PC-9 (cell line): ENCODE measurements around the gene RBM28. TPM values are rescaled to one million over a fixed set of nuclear protein-coding genes. Genes with fewer than 3 reads are reported as not detected.

Experiments
- BruUV-seq: library from RNA; stranded (reverse); fragments of 400-500 nt; replicated peaks from 2 replicates; lab custom pipeline; 2021; lab: Mats Ljungman, UMichigan
- CTCF ChIA-PET: fragments of 300-600 bp; sonication (Branson Sonifier 250); formaldehyde crosslinking; loops from one replicate; lab custom pipeline; 2022; ENCODE audit warnings: antibody characterized with exemption; lab: Charles Lee
- POLR2A ChIA-PET: fragments of 300-600 bp; sonication (Branson Sonifier 250); formaldehyde crosslinking; loops from one replicate; lab custom pipeline; 2022; ENCODE audit warnings: antibody characterized with exemption; ENCODE audit not compliant: unreplicated experiment; lab: Charles Lee
- DNase-seq, 2 experiments: peaks; one replicate each; pipeline versions ENCODE4 v3.0.0 to v3.0.0-alpha.2; 2015 to 2022; ENCODE audit warnings: mixed read lengths in 1 of 2
- H2AFZ ChIP-seq: fragments of 200-600 bp; sonication (generic); 2 replicates; pipeline ENCODE4 v1.8.1; 2017; ENCODE audit warnings: antibody characterized with exemption
- H3F3A ChIP-seq: fragments of 200-600 bp; sonication (generic); 2 replicates; pipeline ENCODE4 v1.8.1; 2017; ENCODE audit warnings: antibody characterized with exemption, mild to moderate bottlenecking, low read depth; ENCODE audit not compliant: insufficient read depth
- H3K27ac ChIP-seq: fragments of 200-600 bp; sonication (generic); 2 replicates; pipeline ENCODE4 v1.6.1; 2016; ENCODE audit warnings: mixed run types
- H3K27me3 ChIP-seq: fragments of 200-600 bp; sonication (generic); 2 replicates; pipeline ENCODE4 v1.6.1; 2016; ENCODE audit warnings: low read depth, mixed run types; ENCODE audit not compliant: insufficient read depth
- H3K36me3 ChIP-seq: fragments of 200-600 bp; sonication (generic); 2 replicates; pipeline ENCODE4 v1.6.1; 2016; ENCODE audit warnings: low read depth, mixed run types
- H3K4me1 ChIP-seq: fragments of 200-600 bp; sonication (generic); replicated peaks from 2 replicates; pipeline ENCODE4 v1.6.1; 2016; ENCODE audit warnings: mixed run types; ENCODE audit not compliant: insufficient read depth
- H3K4me2 ChIP-seq: fragments of 200-600 bp; sonication (generic); 2 replicates; pipeline ENCODE4 v1.6.1; 2017; ENCODE audit warnings: mixed run types
- H3K4me3 ChIP-seq: fragments of 200-600 bp; sonication (generic); 2 replicates; pipeline ENCODE4 v1.6.1; 2016; ENCODE audit warnings: mixed run types
- H3K79me2 ChIP-seq: fragments of 200-600 bp; sonication (generic); 2 replicates; pipeline ENCODE4 v1.6.1; 2017; ENCODE audit warnings: low read depth, mixed run types
- H3K9me2 ChIP-seq: fragments of 200-600 bp; sonication (generic); 2 replicates; pipeline ENCODE4 v1.8.1; 2017; ENCODE audit warnings: mild to moderate bottlenecking; ENCODE audit not compliant: insufficient read depth
- H3K9me3 ChIP-seq: fragments of 200-600 bp; sonication (generic); 2 replicates; pipeline ENCODE4 v1.8.1; 2016; ENCODE audit warnings: low read depth; ENCODE audit not compliant: insufficient read depth
- H4K20me1 ChIP-seq: fragments of 200-600 bp; sonication (generic); 2 replicates; pipeline ENCODE4 v1.8.1; 2017; ENCODE audit not compliant: insufficient read depth
- CTCF ChIP-seq: fragments of 200-600 bp; sonication (generic); conservative IDR thresholded peaks from 2 replicates; pipeline ENCODE4 v1.6.1; 2017; ENCODE audit warnings: mixed run types, antibody characterized with exemption, mild to moderate bottlenecking, moderate library complexity
- EZH2 ChIP-seq: fragments of 200-600 bp; sonication (generic); IDR thresholded peaks from 2 replicates; pipeline ENCODE4 v1.8.0; 2017; ENCODE audit warnings: antibody characterized with exemption, low read depth
- intact Hi-C: fragments of 100-400 bp; cut with micrococcal nuclease; formaldehyde crosslinking; loops from one replicate; pipeline ENCODE4 v1.10.0; 2022; ENCODE audit not compliant: unreplicated experiment
- total RNA-seq: library from RNA; stranded (reverse); gene quantifications from 2 replicates; pipeline ENCODE4 v1.2.3, GENCODE V29; 2021

RBM28 gene
- total RNA-seq, 1 experiment from 2014 or later = 59.6 TPM

GRCh38 chr7:128271471-128271941 lies 72.2 kb downstream of the RBM28 start:
- no peaks in the 10 kb centered on the region for H3K27me3 ChIP-seq
- POLR2A ChIA-PET = no interaction called here
- no peaks in the 10 kb centered on the region for H3F3A ChIP-seq
- TF ChIP-seq CTCF (no peak), EZH2 (no peak)
- H4K20me1 ChIP-seq = no peaks in the 10 kb centered on the region
- no peak for DNase-seq
- no peaks in the 10 kb centered on the region; the same call in 1 of the 2 replicates for H3K4me1 ChIP-seq
- no peaks in the 10 kb centered on the region for H3K9me2 ChIP-seq
- no peak overlapping the region for H3K4me2 ChIP-seq
- CTCF ChIA-PET = no interaction called here
- no peaks in the 10 kb centered on the region for H3K9me3 ChIP-seq
- H2AFZ ChIP-seq = no peak overlapping the region
- no TSS peak for BruUV-seq
- no peak overlapping the region for H3K4me3 ChIP-seq
- no peak overlapping the region for H3K27ac ChIP-seq
- H3K79me2 ChIP-seq = no peaks in the 10 kb centered on the region
- intact Hi-C loops = no loop called here
- no peaks in the 10 kb centered on the region for H3K36me3 ChIP-seq

GRCh38 chr7:128270826-128271272 lies 72.9 kb downstream of the RBM28 start:
- Histone ChIP-seq H3K27ac (no peak overlapping the region), H3F3A (no peaks in the 10 kb centered on the region), H3K9me2 (no peaks in the 10 kb centered on the region), H3K9me3 (no peaks in the 10 kb centered on the region), H4K20me1 (no peaks in the 10 kb centered on the region), H3K4me3 (no peak overlapping the region), H3K79me2 (no peaks in the 10 kb centered on the region), H3K36me3 (no peaks in the 10 kb centered on the region), H3K4me2 (no peak overlapping the region), H3K27me3 (no peaks in the 10 kb centered on the region), H2AFZ (no peak overlapping the region), H3K4me1 (no peaks in the 10 kb centered on the region; the same call in 1 of the 2 replicates)
- ChIA-PET POLR2A (no interaction called here), CTCF (no interaction called here)
- DNase-seq = no peak
- intact Hi-C loops = no loop called here
- TF ChIP-seq EZH2 (no peak), CTCF (no peak)
- no TSS peak for BruUV-seq

- H3K9me3 ChIP-seq = no peaks in the 10 kb centered on the region
- no peaks in the 10 kb centered on the region for H4K20me1 ChIP-seq
- no peaks in the 10 kb centered on the region for H3F3A ChIP-seq
- H3K36me3 ChIP-seq = no peaks in the 10 kb centered on the region
- H3K4me2 ChIP-seq = no peak overlapping the region
- BruUV-seq = no TSS peak
- no peaks in the 10 kb centered on the region for H3K9me2 ChIP-seq
- ChIA-PET POLR2A (no interaction called here), CTCF (no interaction called here)
- no peak overlapping the region for H3K4me3 ChIP-seq
- H3K27ac ChIP-seq = no peak overlapping the region
- TF ChIP-seq EZH2 (no peak), CTCF (no peak)
- no peak overlapping the region for H2AFZ ChIP-seq
- no peaks in the 10 kb centered on the region; the same call in 1 of the 2 replicates for H3K4me1 ChIP-seq
- no peaks in the 10 kb centered on the region for H3K79me2 ChIP-seq
- H3K27me3 ChIP-seq = no peaks in the 10 kb centered on the region
- no peak for DNase-seq
- intact Hi-C loops = no loop called here
Observed at GRCh38 chr7:128268233-128268632, 75.5 kb downstream of the RBM28 start.
